Suprapubic skin (tissue), 4 donors: ENCODE measurements around the gene ZP4. TPM values are rescaled to one million over a fixed set of nuclear protein-coding genes. Genes with fewer than 3 reads are reported as not detected.
"Not testable (repeated sequence)": the region's sequence is repeated elsewhere in the genome, so short reads cannot be mapped to it uniquely, and the experiment has no call there.

Source experiments
- DNase-seq, 2 donors: peaks; one replicate each; pipeline ENCODE4 v3.0.0-alpha.2; 2019; ENCODE audit warnings: low spot score in 2 of 2
- H3K27ac ChIP-seq: fragments of 200-600 bp; sonication (generic); one replicate; pipeline ENCODE4 v1.5.1; 2019
- H3K27me3 ChIP-seq: fragments of 200-600 bp; sonication (generic); one replicate; pipeline ENCODE4 v1.5.1; 2019
- H3K36me3 ChIP-seq: fragments of 200-600 bp; sonication (generic); one replicate; pipeline ENCODE4 v1.5.1; 2019
- H3K4me1 ChIP-seq: fragments of 200-600 bp; sonication (generic); one replicate; pipeline ENCODE4 v1.5.1; 2019
- H3K4me3 ChIP-seq: fragments of 200-600 bp; sonication (generic); one replicate; pipeline ENCODE4 v1.5.1; 2019; ENCODE audit warnings: mild to moderate bottlenecking
- H3K9me3 ChIP-seq: fragments of 200-600 bp; sonication (generic); one replicate; pipeline ENCODE4 v1.5.1; 2019
- CTCF ChIP-seq, 2 donors: fragments of 200-600 bp in 1 of 2; fragments of 450-650 bp in 1 of 2; sonication (generic) in 1 of 2; IDR thresholded peaks; one replicate each; pipeline ENCODE4 v1.5.1; 2016 to 2019; ENCODE audit warnings: antibody characterized with exemption in 2 of 2, mild to moderate bottlenecking in 1 of 2, moderate library complexity in 1 of 2
- EP300 ChIP-seq: sonication (generic); formaldehyde crosslinking; IDR thresholded peaks from one replicate; pipeline ENCODE4 v1.6.1; 2017; ENCODE audit warnings: antibody characterized with exemption
- POLR2A ChIP-seq, 2 donors: fragments of 450-650 bp; IDR thresholded peaks; one replicate each; pipeline ENCODE4 v1.6.1; 2017; ENCODE audit warnings: antibody characterized with exemption in 2 of 2, mild to moderate bottlenecking in 2 of 2, moderate library complexity in 2 of 2
- POLR2AphosphoS5 ChIP-seq, 3 donors: sonication (generic); formaldehyde crosslinking; IDR thresholded peaks; one replicate each; pipeline ENCODE4 v1.6.1; 2017; ENCODE audit warnings: antibody characterized with exemption in 3 of 3
- WGBS: methylation state at CpG from one replicate; pipeline ENCODE4 v1.1.5; 2018; 5-methylcytosine and 5-hydroxymethylcytosine counted together
- total RNA-seq, 4 donors: library from RNA; depleted of rRNA; stranded (reverse); fragments of >200 nt; gene quantifications; one replicate each; pipeline ENCODE4 v1.1.0, GENCODE V29; 2016

Gene ZP4
- total RNA-seq, 4 donors from 2014 or later, result not detected

GRCh38 chr1:237851210-237851845 is 39.4 kb downstream of the ZP4 start:
- no peak overlapping the region for H3K27ac ChIP-seq
- H3K9me3 ChIP-seq, result no peaks in the 10 kb centered on the region
- no peak for DNase-seq
- H3K4me1 ChIP-seq, result no peaks in the 10 kb centered on the region
- 23% methylated on average over 6 of the region's 6 CpGs for WGBS
- TF ChIP-seq EP300 (no peak), CTCF (IDR thresholded peaks at IDR 0.05) (no peak), POLR2A (IDR thresholded peaks at IDR 0.05) (no peak), POLR2AphosphoS5 (IDR thresholded peaks at IDR 0.05) (no peak)
- H3K4me3 ChIP-seq, result no peak overlapping the region
- no peaks in the 10 kb centered on the region for H3K36me3 ChIP-seq
- H3K27me3 ChIP-seq, result no peaks in the 10 kb centered on the region

GRCh38 chr1:237843516-237843915 is 47.2 kb downstream of the ZP4 start:
- DNase-seq, H3K27ac ChIP-seq, H3K4me1 ChIP-seq, H3K36me3 ChIP-seq, H3K9me3 ChIP-seq, H3K4me3 ChIP-seq, H3K27me3 ChIP-seq: not testable (repeated sequence)
- WGBS, result 89% methylated on average over 3 of the region's 3 CpGs

GRCh38 chr1:237841485-237841884 is 49.2 kb downstream of the ZP4 start:
- Histone ChIP-seq H3K27ac (no peak overlapping the region), H3K4me1 (no peaks in the 10 kb centered on the region), H3K27me3 (no peaks in the 10 kb centered on the region), H3K36me3 (no peaks in the 10 kb centered on the region), H3K4me3 (no peak overlapping the region), H3K9me3 (no peaks in the 10 kb centered on the region)
- WGBS, result 75% methylated on average over 3 of the region's 3 CpGs
- no peak for TF ChIP-seq POLR2A (IDR thresholded peaks at IDR 0.05)
- no peak for TF ChIP-seq EP300
- TF ChIP-seq POLR2AphosphoS5 (IDR thresholded peaks at IDR 0.05), result no peak
- TF ChIP-seq CTCF (IDR thresholded peaks at IDR 0.05), result no peak
- DNase-seq, result no peak

- no peak for DNase-seq
- H3K9me3 ChIP-seq, result no peaks in the 10 kb centered on the region
- H3K4me3 ChIP-seq, result no peak overlapping the region
- 92% methylated on average over 2 of the region's 6 CpGs for WGBS
- no peaks in the 10 kb centered on the region for H3K27me3 ChIP-seq
- H3K27ac ChIP-seq, result no peak overlapping the region
- TF ChIP-seq EP300 (no peak), CTCF (IDR thresholded peaks at IDR 0.05) (no peak), POLR2AphosphoS5 (IDR thresholded peaks at IDR 0.05) (no peak), POLR2A (IDR thresholded peaks at IDR 0.05) (no peak)
- no peaks in the 10 kb centered on the region for H3K4me1 ChIP-seq
- no peaks in the 10 kb centered on the region for H3K36me3 ChIP-seq
These were observed 51.7 kb downstream of the ZP4 start for GRCh38 chr1:237838904-237839534.

GRCh38 chr1:237838320-237838719 is 52.4 kb downstream of the ZP4 start:
- TF ChIP-seq POLR2A (IDR thresholded peaks at IDR 0.05), result no peak
- TF ChIP-seq POLR2AphosphoS5 (IDR thresholded peaks at IDR 0.05), result no peak
- TF ChIP-seq CTCF (IDR thresholded peaks at IDR 0.05), result no peak
- TF ChIP-seq EP300, result no peak
- no peaks in the 10 kb centered on the region for H3K9me3 ChIP-seq

More at GRCh38 chr1:237838320-237838719, 52.4 kb downstream of the ZP4 start:
- Histone ChIP-seq H3K27me3 (no peaks in the 10 kb centered on the region), H3K27ac (no peak overlapping the region), H3K36me3 (no peaks in the 10 kb centered on the region), H3K4me1 (no peaks in the 10 kb centered on the region), H3K4me3 (no peak overlapping the region)
- DNase-seq, result no peak
- WGBS, result 61% methylated on average over 3 of the region's 3 CpGs
